GM12875 (cell line): ENCODE results near the gene NCOR1.

Source experiments
- H3K4me3 ChIP-seq: one replicate; pipeline ENCODE4 v1.5.1; 2011; ENCODE audit warnings: low read depth, low read length, control low read depth
- CTCF ChIP-seq: IDR thresholded peaks from 2 replicates; pipeline ENCODE4 v1.5.1; 2011; ENCODE audit warnings: low read depth, mild to moderate bottlenecking, control low read depth, inconsistent platforms, low read length, moderate library complexity, borderline replicate concordance; ENCODE audit not compliant: insufficient read depth

NCOR1 gene

GRCh38 chr17:16025202-16025601 lies 190.1 kb downstream of the NCOR1 start:
- no peak for TF ChIP-seq CTCF
- H3K4me3 ChIP-seq = no peak overlapping the region

DNA sequence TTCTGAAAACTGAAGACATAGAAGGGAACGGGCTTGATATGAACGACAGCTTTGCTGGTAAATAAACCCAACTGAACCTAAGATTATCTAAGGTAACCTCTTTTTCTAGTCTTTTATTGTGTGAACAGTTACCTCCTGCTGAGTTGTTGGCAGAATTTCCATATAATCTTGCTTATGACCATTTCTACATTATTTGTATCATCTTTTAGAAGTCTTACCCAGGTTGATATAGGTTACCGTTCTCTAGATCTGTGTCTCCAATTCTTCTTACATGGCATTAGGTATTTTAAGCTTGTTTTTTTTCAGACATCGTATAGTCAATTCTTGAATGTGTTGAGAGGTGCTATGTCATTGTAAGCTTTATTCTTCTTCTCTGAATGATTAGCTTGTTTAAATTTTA lies 191.5 kb downstream of the NCOR1 start:
- H3K4me3 ChIP-seq = no peak overlapping the region
- no peak for TF ChIP-seq CTCF

DNA sequence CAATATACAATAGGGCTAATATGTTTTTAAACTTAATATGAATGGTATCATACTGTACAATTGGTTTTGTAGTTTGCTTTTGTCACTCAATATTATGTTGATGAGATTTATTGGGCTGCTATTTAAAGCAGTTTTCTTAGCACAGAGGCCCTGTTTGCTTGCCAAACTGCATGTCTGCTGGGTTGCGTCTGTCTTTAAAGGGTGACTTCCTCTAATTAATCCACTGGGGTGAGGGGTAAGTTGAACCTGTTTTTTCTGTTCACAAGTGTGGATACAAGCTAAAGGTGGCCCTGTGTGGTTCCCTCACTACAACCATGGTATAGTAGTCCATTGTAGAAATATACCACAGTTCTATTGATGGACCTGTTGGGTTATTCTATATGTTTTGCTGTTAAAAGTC lies 196.0 kb downstream of the NCOR1 start:
- TF ChIP-seq CTCF = no peak
- H3K4me3 ChIP-seq = no peak overlapping the region

- TF ChIP-seq CTCF = 0 out of 2 replicates have a peak, but pooled peaks have one; percentile 2
Observed at GRCh38 chr17:16013943-16014407, 201.4 kb downstream of the NCOR1 start.

DNA sequence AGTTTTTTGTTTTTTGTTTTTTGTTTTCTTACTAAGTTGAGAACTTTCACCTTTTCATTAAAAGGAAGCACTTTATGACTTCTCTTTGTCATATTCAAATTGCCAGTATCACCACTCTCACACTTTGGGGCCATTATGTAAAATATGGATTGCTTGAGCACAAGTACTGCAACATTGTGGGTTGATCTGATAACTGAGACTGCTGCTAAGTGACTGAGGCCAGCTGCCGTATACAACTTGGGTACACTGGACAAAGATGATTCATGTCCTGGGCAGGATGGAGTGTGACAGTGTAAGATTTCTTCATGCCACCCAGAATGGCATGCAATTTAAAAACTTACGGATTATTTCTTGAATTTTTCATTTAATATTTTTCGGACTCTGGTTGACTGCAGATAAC lies 207.9 kb downstream of the NCOR1 start:
- H3K4me3 ChIP-seq = no peak overlapping the region
- TF ChIP-seq CTCF = no peak

More at GRCh38 chr17:16013943-16014407, 201.4 kb downstream of the NCOR1 start:
- H3K4me3 ChIP-seq = no peak overlapping the region

DNA sequence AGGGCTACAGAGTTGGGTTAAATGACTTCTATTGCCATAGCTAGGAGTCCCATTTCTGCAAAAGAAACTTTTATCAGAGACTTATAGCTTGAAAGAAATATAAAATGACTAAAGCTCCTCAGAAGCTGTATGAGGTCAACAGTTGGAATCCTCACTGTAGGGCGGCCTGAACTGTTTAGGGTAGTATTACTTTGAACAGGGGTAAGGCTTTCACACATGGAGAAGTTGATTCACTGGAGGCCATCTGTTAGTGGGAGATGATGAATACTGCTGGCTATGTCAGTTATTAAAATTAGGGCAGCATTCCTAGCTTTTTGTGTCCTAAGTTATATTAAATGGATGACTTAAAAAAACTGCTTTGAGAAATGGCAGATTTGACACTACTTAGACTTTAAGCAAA lies 209.7 kb downstream of the NCOR1 start:
- TF ChIP-seq CTCF = no peak
- no peak overlapping the region for H3K4me3 ChIP-seq

- no peak for TF ChIP-seq CTCF
- H3K4me3 ChIP-seq = no peak overlapping the region
Observed at GRCh38 chr17:16003841-16004240, 211.5 kb downstream of the NCOR1 start.
